GM19351 (cell line): ENCODE measurements around the gene ZBTB9.

Experiments
- ATAC-seq: cut with Tn5 transposase; IDR thresholded peaks from one replicate; pipeline ENCODE4 v1.9.1; 2021; ENCODE audit warnings: mild to moderate bottlenecking, moderate library complexity; ENCODE audit not compliant: unreplicated experiment

ZBTB9 gene

DNA sequence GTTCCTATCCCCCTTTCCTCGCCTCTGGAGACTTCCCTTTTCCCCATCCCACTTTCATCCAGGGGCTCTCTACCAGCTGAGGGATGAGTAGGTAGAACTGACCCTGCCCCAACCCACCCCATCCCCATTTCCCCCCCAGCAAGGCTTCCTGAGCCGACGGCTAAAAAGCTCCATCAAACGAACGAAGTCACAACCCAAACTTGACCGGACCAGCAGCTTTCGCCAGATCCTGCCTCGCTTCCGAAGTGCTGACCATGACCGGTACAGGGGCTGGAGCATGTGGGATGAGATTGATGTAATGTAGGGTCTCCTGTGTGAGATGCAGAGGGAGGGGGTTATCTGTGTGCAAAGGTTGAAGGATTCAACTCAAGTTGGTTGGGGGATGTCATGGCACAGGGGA lies 21.8 kb upstream of the ZBTB9 start:
- no peak for ATAC-seq

- no peak for ATAC-seq
These were observed 21.3 kb upstream of the ZBTB9 start for GRCh38 chr6:33433001-33433543.

DNA sequence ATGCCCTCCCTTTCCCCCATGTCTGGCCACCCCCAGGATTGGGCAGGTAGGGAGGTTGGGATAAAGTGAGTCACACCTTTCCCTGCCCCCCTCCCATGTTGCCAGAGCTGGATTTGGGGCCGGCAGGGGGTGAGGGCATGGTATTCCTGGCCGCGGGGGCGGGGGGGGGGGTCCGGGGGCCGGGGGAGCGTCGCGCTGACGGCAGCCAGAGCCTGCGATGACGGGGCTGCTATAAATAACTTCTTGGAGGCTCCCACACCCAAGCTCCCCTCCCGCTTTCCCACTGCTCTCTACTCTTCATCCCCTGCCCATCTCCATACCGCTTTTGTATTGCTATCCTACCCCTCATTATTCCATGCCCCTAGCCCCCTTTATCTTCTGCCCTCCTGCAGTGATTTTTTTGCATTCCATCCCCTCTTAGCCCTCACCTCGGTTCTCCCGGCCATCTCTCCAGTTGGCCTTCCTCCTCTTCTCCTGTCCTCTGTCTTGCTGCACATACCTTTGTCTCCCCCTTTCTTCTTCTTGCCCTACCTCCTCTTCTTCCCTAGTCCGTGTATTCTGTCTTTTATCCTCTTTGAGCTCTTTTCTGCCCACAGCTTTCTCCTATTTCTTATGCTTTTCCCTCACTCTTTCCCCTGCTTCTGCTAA lies 20.7 kb upstream of the ZBTB9 start:
- no peak for ATAC-seq

DNA sequence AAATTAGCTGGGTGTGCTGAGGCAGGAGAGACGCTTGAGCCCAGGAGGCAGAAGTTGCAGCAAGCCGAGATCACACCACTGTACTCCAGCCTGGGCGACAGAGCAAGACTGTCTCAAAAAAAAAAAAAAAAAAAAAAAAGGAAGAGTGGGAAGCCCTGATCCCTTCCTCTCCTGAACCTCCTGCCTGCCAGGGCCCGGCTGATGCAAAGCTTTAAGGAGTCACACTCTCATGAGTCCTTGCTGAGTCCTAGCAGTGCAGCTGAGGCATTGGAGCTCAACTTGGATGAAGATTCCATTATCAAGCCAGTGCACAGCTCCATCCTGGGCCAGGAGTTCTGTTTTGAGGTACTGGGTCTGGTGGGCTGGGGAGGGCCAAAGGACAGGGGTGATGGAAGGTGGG lies 19.4 kb upstream of the ZBTB9 start:
- ATAC-seq = no peak

DNA sequence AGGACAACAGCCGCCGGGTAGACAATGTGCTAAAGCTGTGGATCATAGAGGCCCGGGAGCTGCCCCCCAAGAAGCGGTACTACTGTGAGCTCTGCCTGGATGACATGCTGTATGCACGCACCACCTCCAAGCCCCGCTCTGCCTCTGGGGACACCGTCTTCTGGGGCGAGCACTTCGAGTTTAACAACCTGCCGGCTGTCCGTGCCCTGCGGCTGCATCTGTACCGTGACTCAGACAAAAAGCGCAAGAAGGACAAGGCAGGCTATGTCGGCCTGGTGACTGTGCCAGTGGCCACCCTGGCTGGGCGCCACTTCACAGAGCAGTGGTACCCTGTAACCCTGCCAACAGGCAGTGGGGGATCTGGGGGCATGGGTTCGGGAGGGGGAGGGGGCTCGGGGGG lies 16.7 kb upstream of the ZBTB9 start:
- no peak for ATAC-seq

DNA sequence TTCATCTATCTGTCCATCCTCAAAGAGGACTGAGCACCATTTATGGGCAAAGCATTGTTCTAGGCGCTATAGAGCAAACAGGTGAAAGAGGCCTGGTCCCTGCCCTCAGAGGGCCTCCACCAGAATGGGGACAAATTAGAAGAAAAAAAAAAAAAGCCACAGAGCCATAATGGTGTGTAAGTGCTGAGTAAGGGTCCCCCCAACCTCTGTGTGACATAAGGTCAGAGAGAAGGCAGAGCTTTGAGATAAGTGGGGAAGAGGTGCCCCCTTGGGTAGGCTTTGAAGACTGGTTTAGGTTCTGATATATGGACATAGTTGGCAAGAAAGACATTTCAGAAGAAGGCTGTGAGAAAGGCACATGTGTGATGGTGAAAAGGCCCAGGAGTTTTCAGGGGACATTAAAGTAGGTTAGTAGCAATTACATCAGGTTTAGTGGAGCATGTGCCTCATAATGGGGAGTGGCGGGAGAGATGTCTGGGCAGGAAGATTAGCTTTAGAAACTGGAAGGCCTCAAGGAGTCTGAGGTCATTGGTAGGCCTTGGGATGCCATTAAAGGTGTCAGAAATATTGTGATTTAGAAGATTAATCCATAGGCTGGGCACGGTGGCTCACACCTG lies 15.3 kb upstream of the ZBTB9 start:
- no peak for ATAC-seq

DNA sequence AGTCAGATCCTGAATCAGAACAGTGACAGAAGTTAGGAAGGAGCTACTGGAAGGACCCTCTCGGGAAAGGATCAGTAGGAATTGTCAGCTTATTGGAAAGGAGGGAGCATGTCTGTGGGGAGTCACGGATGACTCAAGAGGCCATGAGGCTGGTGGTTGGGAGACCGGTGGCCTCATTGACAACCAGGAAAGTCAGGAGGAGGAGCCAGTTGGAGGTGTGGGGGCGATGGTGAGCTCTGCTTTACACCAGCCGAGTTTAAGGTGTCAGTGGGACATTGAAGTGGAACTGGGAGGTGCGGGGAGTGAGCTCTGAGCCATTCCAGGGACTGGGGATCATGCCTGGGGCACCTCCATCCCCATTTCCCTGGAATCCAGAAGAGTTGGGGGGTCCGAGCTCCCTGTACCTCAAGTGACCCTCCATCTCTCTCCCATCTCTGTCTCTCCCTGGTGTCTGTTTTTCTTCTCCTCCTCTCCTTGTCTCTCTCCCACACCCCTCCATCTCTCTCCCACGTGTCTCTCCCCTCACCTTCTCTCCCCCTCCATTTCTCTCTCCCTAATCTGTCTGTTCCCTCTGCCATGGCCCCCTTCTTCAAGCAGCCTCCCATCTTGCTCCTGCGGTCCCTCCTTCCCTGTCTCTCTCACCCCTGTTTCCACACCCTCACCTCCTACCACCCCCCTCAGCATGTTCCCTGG lies 14.3 kb upstream of the ZBTB9 start:
- ATAC-seq = no peak

DNA sequence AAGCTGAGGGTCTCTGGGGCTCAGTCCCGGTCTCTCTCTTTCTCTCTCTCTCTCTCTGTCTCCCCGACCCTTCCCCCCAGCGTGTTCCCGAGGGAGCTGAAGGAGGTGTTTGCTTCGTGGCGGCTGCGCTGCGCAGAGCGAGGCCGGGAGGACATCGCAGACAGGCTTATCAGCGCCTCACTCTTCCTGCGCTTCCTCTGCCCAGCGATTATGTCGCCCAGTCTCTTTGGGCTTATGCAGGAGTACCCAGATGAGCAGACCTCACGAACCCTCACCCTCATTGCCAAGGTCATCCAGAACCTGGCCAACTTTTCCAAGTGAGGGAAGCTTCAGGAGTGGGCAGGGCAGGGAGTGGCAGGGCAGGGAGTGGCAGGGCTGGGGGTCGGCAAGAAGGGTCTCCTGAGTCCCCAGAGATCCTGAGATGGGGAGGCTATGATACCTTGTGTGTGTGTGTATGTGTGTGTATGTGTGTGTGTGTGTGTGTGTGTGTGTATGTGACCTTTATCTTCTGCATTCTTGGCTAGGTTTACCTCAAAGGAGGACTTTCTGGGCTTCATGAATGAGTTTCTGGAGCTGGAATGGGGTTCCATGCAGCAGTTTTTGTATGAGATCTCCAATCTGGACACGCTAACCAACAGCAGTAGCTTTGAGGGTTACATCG lies 13.6 kb upstream of the ZBTB9 start:
- no peak for ATAC-seq

GRCh38 chr6:33441457-33441856 lies 12.9 kb upstream of the ZBTB9 start:
- ATAC-seq = no peak

DNA sequence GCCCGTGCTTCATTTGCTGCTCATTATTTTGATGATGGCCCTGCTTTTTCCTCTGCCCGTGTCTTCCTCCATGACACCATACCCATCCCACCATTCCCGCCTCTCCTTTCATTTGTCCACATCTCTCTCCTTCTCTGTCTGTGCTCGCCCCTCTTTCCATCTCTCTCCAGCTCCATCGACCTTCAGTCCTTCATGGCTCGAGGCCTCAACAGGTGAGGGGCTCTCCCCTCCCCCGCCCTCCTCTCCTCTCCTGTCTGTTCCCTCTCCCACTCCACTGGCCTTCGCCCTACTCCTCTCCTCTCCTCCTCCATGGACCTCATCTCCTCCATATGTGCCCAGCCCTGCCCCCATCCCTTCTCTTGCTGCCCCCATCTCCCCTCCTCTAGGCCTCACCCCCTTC lies 12.1 kb upstream of the ZBTB9 start:
- ATAC-seq = no peak

GRCh38 chr6:33443025-33443424 lies 11.4 kb upstream of the ZBTB9 start:
- ATAC-seq = no peak

GRCh38 chr6:33443619-33444504 lies 10.5 kb upstream of the ZBTB9 start:
- no peak for ATAC-seq

DNA sequence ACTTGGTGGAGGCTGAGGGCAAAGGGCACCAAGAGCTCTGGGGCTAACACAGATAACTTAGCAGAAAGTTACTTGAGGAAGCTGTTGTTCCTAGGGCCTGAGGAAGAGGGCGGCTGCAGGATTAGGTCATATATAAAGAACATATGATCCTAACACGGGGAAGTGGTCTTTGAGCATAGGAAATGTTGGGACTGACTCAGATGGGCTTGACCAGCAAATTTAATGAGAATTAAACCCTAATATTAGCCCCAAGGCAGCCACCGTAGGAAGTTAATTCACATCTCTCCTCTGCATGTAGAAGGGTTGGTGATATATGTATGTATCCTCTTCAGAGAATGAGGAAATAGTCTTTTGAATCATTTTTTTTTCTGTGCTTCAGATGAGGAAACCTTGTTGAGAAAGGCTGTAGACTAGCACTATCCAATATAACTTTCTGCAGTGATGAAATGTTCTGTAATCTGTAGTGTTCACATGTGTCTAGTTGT lies 9.2 kb upstream of the ZBTB9 start:
- ATAC-seq = no peak

- ATAC-seq = no peak
These were observed 8.0 kb upstream of the ZBTB9 start for GRCh38 chr6:33446356-33446755.

GRCh38 chr6:33450434-33450833 lies 3.9 kb upstream of the ZBTB9 start:
- no peak for ATAC-seq

DNA sequence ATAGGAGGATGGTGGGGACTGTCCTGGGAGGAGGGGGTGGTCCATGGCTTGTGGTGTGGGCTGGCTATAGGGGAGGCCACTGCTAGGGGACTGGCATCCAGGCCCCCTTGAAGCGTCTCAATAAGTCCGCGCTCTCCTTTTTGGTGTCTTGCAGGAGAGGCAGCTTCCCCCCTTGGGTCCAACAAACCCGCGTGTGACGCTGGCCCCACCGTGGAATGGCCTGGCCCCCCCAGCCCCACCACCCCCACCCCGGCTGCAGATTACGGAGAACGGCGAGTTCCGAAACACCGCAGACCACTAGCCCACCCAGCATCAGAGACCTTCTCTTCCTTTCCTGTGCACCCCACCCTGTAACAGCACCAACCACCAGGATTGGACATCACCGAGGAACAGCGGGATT lies 2.8 kb upstream of the ZBTB9 start:
- ATAC-seq = no peak

DNA sequence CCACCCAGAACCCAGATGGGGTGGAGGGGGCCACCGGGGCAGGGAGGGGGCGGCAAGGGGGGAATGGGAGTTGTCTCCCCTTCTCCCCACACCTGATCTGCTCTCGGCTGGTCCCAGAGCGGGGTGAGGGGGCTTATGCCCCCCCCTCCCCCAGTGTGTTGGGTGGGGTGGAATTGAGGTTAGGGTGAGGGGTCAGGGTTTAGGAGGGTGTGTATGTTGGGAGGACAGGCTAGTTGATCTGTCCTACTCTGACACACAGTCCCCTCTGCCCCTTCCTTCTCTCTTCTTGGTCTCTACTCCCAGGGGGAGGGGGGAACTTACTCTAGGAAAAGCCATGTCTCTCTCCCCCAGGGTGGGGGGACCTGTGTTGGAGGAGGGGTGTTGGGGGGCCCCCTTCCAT lies 1.9 kb upstream of the ZBTB9 start:
- no peak for ATAC-seq

DNA sequence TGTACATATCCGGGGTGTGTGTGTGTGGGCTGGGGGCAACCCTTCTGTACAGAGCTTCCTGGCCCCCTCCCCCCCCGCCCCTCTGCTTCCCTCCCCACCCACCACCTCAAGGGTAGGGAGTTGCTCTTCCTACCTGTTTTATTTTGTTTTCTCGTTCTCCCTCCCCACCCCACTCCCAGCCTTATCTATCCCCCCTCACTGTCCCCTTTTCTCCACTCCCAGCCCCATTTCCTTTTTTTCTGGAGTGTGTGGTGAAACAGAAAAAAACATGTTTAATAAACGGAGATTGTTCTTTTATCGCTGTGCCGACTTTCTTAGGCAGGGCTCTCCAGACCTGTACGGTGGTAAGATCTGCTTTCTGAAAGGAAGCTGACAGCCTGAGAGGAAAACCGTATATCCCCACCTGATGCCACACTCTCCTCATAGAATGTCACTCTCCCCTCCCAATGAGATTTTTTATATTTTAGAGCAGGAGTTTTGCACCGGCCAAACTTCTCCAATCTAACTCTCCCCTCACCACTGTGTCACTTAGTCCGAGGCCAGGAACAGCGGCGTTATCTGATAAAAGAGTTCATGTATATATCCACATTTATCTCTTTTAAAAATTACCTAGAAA lies 875 bp upstream of the ZBTB9 start:
- no peak for ATAC-seq

DNA sequence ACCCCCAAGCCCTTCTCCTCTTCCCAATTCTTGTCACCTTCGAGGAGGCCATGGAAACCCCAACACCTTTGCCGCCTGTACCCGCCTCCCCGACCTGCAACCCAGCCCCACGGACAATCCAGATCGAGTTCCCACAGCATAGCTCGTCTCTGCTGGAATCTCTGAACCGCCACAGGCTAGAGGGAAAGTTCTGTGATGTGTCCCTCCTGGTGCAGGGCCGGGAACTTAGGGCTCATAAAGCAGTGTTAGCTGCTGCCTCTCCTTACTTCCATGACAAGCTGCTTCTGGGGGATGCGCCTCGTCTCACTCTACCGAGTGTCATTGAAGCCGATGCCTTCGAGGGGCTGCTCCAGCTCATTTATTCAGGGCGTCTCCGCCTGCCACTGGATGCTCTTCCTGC lies 675 bp downstream of the ZBTB9 start:
- no peak for ATAC-seq

DNA sequence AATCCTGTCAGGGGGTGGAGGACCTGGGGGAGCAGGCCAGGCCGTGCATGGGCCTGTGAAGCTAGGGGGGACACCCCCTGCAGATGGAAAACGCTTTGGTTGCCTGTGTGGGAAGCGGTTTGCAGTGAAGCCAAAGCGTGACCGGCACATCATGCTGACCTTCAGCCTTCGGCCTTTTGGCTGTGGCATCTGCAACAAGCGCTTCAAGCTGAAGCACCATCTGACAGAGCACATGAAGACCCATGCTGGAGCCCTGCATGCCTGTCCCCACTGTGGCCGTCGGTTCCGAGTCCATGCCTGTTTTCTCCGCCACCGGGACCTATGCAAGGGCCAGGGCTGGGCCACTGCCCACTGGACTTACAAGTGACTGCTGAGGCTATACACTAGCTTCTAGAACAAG lies 1.8 kb downstream of the ZBTB9 start:
- no peak for ATAC-seq
